DND-41 (cell line): ENCODE measurements around the gene DOK6.

Source experiments
- ATAC-seq: fragments of 200-7000 bp; cut with Tn5 transposase; 3 replicates; pipeline ENCODE4 v1.9.1; 2021; ENCODE audit warnings: low read depth; ENCODE audit not compliant: insufficient read depth
- DNase-seq: peaks from one replicate; pipeline ENCODE4 v3.0.0-alpha.2; 2020
- H2AFZ ChIP-seq: 2 replicates; pipeline ENCODE4 v1.6.0; 2012; ENCODE audit warnings: low read depth, low read length
- H3K27ac ChIP-seq: 2 replicates; pipeline ENCODE4 v1.5.1; 2012; ENCODE audit warnings: low read length, inconsistent platforms
- H3K27me3 ChIP-seq: fragments of 200-600 bp; sonication (generic); 2 replicates; pipeline ENCODE4 v1.6.0; 2012; ENCODE audit warnings: low read length, mild to moderate bottlenecking, inconsistent platforms; ENCODE audit not compliant: insufficient read depth, poor library complexity
- H3K36me3 ChIP-seq: 2 replicates; pipeline ENCODE4 v1.5.1; 2012; ENCODE audit warnings: low read length, inconsistent platforms; ENCODE audit not compliant: insufficient read depth
- H3K4me1 ChIP-seq: 2 replicates; pipeline ENCODE4 v1.5.1; 2012; ENCODE audit warnings: mild to moderate bottlenecking, low read length; ENCODE audit not compliant: insufficient read depth
- H3K4me2 ChIP-seq: 2 replicates; pipeline ENCODE4 v1.6.0; 2012; ENCODE audit warnings: mild to moderate bottlenecking, moderate library complexity, low read length, inconsistent platforms; ENCODE audit not compliant: insufficient read depth
- H3K4me3 ChIP-seq, 2 experiments: fragments of 200-600 bp in 1 of 2; shearing (Covaris generic) in 1 of 2; 2 replicates each; pipeline ENCODE4 v1.5.1; 2012 to 2016; ENCODE audit warnings: inconsistent platforms in 2 of 2, low read length in 2 of 2, mild to moderate bottlenecking in 2 of 2, low read depth in 1 of 2, moderate library complexity in 1 of 2
- H3K79me2 ChIP-seq: 2 replicates; pipeline ENCODE4 v1.6.0; 2012; ENCODE audit warnings: low read length, inconsistent platforms; ENCODE audit not compliant: insufficient read depth
- H3K9ac ChIP-seq: 2 replicates; pipeline ENCODE4 v1.6.0; 2012; ENCODE audit warnings: low read depth, mild to moderate bottlenecking, inconsistent platforms, low read length, moderate library complexity
- H3K9me3 ChIP-seq: 2 replicates; pipeline ENCODE4 v1.5.1; 2012; ENCODE audit warnings: low read length, moderate library complexity, mild to moderate bottlenecking, inconsistent platforms; ENCODE audit not compliant: insufficient read depth, severe bottlenecking
- H4K20me1 ChIP-seq: 2 replicates; pipeline ENCODE4 v1.6.0; 2012; ENCODE audit warnings: low read length; ENCODE audit not compliant: insufficient read depth
- EZH2 ChIP-seq: IDR thresholded peaks from 3 replicates; pipeline ENCODE4 v1.6.1; 2012; ENCODE audit warnings: borderline replicate concordance, low read depth, mild to moderate bottlenecking, moderate library complexity, low read length, inconsistent platforms; ENCODE audit not compliant: severe bottlenecking
- TF ChIP-seq, protein P1 (sequence below): IDR thresholded peaks from 2 replicates; pipeline ENCODE4 v1.5.1; 2012; ENCODE audit warnings: borderline replicate concordance, low read length, moderate library complexity, mild to moderate bottlenecking; ENCODE audit not compliant: poor library complexity, severe bottlenecking; ENCODE audit errors: extremely low read depth

DOK6 gene

DNA sequence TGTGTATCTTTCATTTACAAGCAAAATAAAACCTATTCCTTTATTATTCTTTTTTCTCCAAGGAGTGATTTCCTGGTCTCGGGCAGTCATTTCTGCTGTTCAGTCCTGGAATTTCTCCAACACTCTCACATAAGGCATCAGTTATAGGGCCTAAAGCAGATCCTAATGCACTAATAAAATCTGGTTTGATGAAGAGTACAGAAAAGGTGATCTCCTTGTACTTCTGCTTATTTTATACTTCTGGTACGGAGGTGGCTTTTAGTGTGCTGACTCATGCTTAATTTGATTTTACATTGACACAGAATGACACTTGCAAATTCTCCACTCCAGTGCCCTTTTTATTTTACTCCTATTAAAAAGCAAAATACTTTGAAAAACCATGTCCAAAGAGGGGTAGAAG is 157.4 kb downstream of the DOK6 start:
- no peak overlapping the region for H2AFZ ChIP-seq
- TF ChIP-seq, protein P1, sequence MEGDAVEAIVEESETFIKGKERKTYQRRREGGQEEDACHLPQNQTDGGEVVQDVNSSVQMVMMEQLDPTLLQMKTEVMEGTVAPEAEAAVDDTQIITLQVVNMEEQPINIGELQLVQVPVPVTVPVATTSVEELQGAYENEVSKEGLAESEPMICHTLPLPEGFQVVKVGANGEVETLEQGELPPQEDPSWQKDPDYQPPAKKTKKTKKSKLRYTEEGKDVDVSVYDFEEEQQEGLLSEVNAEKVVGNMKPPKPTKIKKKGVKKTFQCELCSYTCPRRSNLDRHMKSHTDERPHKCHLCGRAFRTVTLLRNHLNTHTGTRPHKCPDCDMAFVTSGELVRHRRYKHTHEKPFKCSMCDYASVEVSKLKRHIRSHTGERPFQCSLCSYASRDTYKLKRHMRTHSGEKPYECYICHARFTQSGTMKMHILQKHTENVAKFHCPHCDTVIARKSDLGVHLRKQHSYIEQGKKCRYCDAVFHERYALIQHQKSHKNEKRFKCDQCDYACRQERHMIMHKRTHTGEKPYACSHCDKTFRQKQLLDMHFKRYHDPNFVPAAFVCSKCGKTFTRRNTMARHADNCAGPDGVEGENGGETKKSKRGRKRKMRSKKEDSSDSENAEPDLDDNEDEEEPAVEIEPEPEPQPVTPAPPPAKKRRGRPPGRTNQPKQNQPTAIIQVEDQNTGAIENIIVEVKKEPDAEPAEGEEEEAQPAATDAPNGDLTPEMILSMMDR = no peak
- TF ChIP-seq EZH2 = no peak
- ATAC-seq = no peak
- no peak for DNase-seq
- H3K9me3 ChIP-seq = no peaks in the 10 kb centered on the region
- no peaks in the 10 kb centered on the region for H3K79me2 ChIP-seq
- H3K4me1 ChIP-seq = no peaks in the 10 kb centered on the region
- no peaks in the 10 kb centered on the region for H3K27me3 ChIP-seq
- no peaks in the 10 kb centered on the region for H3K36me3 ChIP-seq
- no peak overlapping the region for H3K4me2 ChIP-seq
- H3K4me3 ChIP-seq = no peak overlapping the region
- H3K9ac ChIP-seq = no peak overlapping the region
- H4K20me1 ChIP-seq = no peaks in the 10 kb centered on the region
- no peak overlapping the region for H3K27ac ChIP-seq

DNA sequence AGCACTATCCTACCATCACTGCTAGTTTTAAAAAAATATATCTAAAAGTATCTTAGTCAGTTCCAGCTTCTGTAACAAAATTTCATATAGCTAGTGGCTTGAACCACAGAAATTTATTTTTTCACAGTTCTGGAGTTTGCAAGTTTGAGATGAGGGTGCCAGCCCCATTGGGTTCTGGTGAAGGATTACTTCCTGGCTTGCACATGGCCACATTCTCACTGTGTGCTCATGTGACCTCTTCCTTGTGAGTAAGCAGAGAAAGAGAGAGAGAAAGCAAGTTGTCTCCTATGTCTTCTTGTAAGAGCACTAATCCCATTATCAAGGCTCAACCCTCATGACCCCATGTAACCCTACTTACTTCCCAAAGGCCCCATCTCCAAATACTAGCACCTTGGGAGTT is 158.9 kb downstream of the DOK6 start:
- Histone ChIP-seq H3K79me2 (no peaks in the 10 kb centered on the region), H3K4me3 (no peak overlapping the region), H3K27me3 (no peaks in the 10 kb centered on the region), H3K36me3 (no peaks in the 10 kb centered on the region), H3K4me2 (no peak overlapping the region), H3K27ac (no peak overlapping the region), H3K4me1 (no peaks in the 10 kb centered on the region), H2AFZ (no peak overlapping the region), H3K9ac (no peak overlapping the region), H4K20me1 (no peaks in the 10 kb centered on the region), H3K9me3 (no peaks in the 10 kb centered on the region)
- DNase-seq = no peak
- no peak for TF ChIP-seq EZH2
- TF ChIP-seq, protein P1 = no peak
- no peak for ATAC-seq

DNA sequence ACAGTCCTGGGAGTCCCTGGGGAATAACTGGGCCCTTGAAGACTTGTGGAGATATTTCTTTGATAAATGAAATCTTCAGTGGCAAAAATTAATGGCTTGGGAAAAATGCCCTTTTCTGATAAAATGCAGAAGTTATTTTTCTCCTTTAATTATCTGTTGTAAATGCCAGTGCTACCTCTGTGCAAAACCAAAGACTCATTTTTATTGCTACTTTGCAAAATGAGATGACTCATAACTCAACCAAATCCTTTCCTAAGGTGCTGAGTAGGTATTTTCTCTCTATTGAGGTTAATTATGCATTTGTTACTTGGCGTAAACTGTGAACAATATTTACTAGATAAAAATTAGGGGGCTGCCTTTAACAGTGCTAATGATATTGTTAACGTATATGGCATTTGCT is 163.9 kb downstream of the DOK6 start:
- no peak overlapping the region for H2AFZ ChIP-seq
- H3K4me2 ChIP-seq = no peak overlapping the region
- H3K27me3 ChIP-seq = no peaks in the 10 kb centered on the region
- ATAC-seq = no peak
- no peak overlapping the region for H3K4me3 ChIP-seq
- peaks cover 14% of the 10 kb centered on the region for H3K9me3 ChIP-seq
- TF ChIP-seq, protein P1 = no peak
- TF ChIP-seq EZH2 = no peak
- H3K4me1 ChIP-seq = no peaks in the 10 kb centered on the region
- no peak overlapping the region for H3K9ac ChIP-seq
- no peak for DNase-seq
- no peaks in the 10 kb centered on the region for H3K36me3 ChIP-seq
- H4K20me1 ChIP-seq = no peaks in the 10 kb centered on the region
- H3K79me2 ChIP-seq = no peaks in the 10 kb centered on the region
- H3K27ac ChIP-seq = no peak overlapping the region

GRCh38 chr18:69567813-69568488 is 167.3 kb downstream of the DOK6 start:
- Histone ChIP-seq H3K27me3 (no peaks in the 10 kb centered on the region), H3K9me3 (peaks cover 14% of the 10 kb centered on the region), H4K20me1 (no peaks in the 10 kb centered on the region), H3K4me3 (no peak overlapping the region), H3K9ac (no peak overlapping the region), H3K4me1 (no peaks in the 10 kb centered on the region), H3K4me2 (no peak overlapping the region), H3K36me3 (no peaks in the 10 kb centered on the region), H3K79me2 (no peaks in the 10 kb centered on the region), H3K27ac (no peak overlapping the region), H2AFZ (no peak overlapping the region)
- ATAC-seq (no peak), DNase-seq (peak; percentile 20)
- TF ChIP-seq EZH2 = no peak
- TF ChIP-seq, protein P1 = no peak
